ENCODE measurements around the gene DNAH9. TPM values are rescaled to one million over a fixed set of nuclear protein-coding genes. Genes with fewer than 3 reads are reported as not detected.

Gene DNAH9
- total and polyA plus RNA-seq, 4 donors = under 0.01 to 0.09 TPM; not detected in 2

- H3K27me3 ChIP-seq (ENCODE audit: control insufficient read depth in 4 of 4, insufficient read depth in 4 of 4, low read length in 3 of 4) = peaks cover 0 to 4% (median 1%) of the 10 kb centered on the region in 4 donors
- TF ChIP-seq EGR1 (IDR thresholded peaks at IDR 0.05; ENCODE audit: low read depth in 2 of 2) (no peak), RXRA (IDR thresholded peaks at IDR 0.05) (no peak), RAD21 (IDR thresholded peaks at IDR 0.05) (no peak), FOXA1 (IDR thresholded peaks at IDR 0.05) (no peak), ZBTB33 (IDR thresholded peaks at IDR 0.05) (no peak), CTCF (IDR thresholded peaks at IDR 0.05; ENCODE audit: low read depth, low read length, missing input control) (no peak), HNF4G (IDR thresholded peaks at IDR 0.05) (no peak), GABPA (IDR thresholded peaks at IDR 0.05 in 1 of 2, conservative IDR thresholded peaks at IDR 0.05 in 1 of 2) (no peak), TAF1 (conservative IDR thresholded peaks at IDR 0.05) (no peak), REST (IDR thresholded peaks at IDR 0.05) (no peak), JUND (IDR thresholded peaks at IDR 0.05) (no peak), YY1 (IDR thresholded peaks at IDR 0.05) (no peak)
- H3K9ac ChIP-seq (ENCODE audit: low read depth in 1 of 2, low read length in 2 of 2) = no peak overlapping the region
- H3K4me1 ChIP-seq (ENCODE audit: control insufficient read depth in 4 of 4, insufficient read depth in 4 of 4, low read length in 3 of 4) = no peaks in the 10 kb centered on the region
- no peak overlapping the region for H3K4me3 ChIP-seq (ENCODE audit: low read depth in 1 of 3, low read length in 3 of 3)
- WGBS = 95% methylated on average over 1 of the region's 1 CpG
- DNase-seq (ENCODE audit: low spot score) = no peak
- H3K9me3 ChIP-seq (ENCODE audit: control insufficient read depth in 4 of 4, low read length in 3 of 4) = no peaks in the 10 kb centered on the region
- H3K27ac ChIP-seq (ENCODE audit: low read depth in 1 of 2, low read length in 2 of 2) = no peak overlapping the region
- no peaks in the 10 kb centered on the region for H3K36me3 ChIP-seq (ENCODE audit: control insufficient read depth in 4 of 4, insufficient read depth in 3 of 4, low read depth in 1 of 4, low read length in 3 of 4)
Measured at GRCh38 chr17:11795906-11796305, 197.6 kb downstream of the DNAH9 start.

GRCh38 chr17:11797803-11798202, 199.5 kb downstream of the DNAH9 start:
- no peak for DNase-seq (ENCODE audit: low spot score)
- no peaks in the 10 kb centered on the region for H3K9me3 ChIP-seq (ENCODE audit: control insufficient read depth in 4 of 4, low read length in 3 of 4)
- no peaks in the 10 kb centered on the region for H3K36me3 ChIP-seq (ENCODE audit: control insufficient read depth in 4 of 4, insufficient read depth in 3 of 4, low read depth in 1 of 4, low read length in 3 of 4)
- WGBS = 79% methylated on average over 8 of the region's 8 CpGs
- TF ChIP-seq HNF4G (IDR thresholded peaks at IDR 0.05) (no peak), RAD21 (IDR thresholded peaks at IDR 0.05) (no peak), TAF1 (conservative IDR thresholded peaks at IDR 0.05) (no peak), SP1 (IDR thresholded peaks at IDR 0.05) (no peak), FOXA1 (IDR thresholded peaks at IDR 0.05) (no peak), REST (IDR thresholded peaks at IDR 0.05) (no peak), EGR1 (IDR thresholded peaks at IDR 0.05; ENCODE audit: low read depth in 2 of 2) (no peak), CTCF (IDR thresholded peaks at IDR 0.05; ENCODE audit: low read depth, low read length, missing input control) (no peak), JUND (IDR thresholded peaks at IDR 0.05) (no peak), FOXA2 (IDR thresholded peaks at IDR 0.05) (no peak), YY1 (IDR thresholded peaks at IDR 0.05) (no peak), HNF4A (conservative IDR thresholded peaks at IDR 0.05) (no peak), MAX (IDR thresholded peaks at IDR 0.05) (no peak)
- no peak overlapping the region for H3K27ac ChIP-seq (ENCODE audit: low read depth in 1 of 2, low read length in 2 of 2)
- H3K4me1 ChIP-seq (ENCODE audit: control insufficient read depth in 4 of 4, insufficient read depth in 4 of 4, low read length in 3 of 4) = no peaks in the 10 kb centered on the region
- no peak overlapping the region for H3K9ac ChIP-seq (ENCODE audit: low read depth in 1 of 2, low read length in 2 of 2)
- peaks cover 0 to 4% (median 1%) of the 10 kb centered on the region in 4 donors for H3K27me3 ChIP-seq (ENCODE audit: control insufficient read depth in 4 of 4, insufficient read depth in 4 of 4, low read length in 3 of 4)
- no peak overlapping the region for H3K4me3 ChIP-seq (ENCODE audit: low read depth in 1 of 3, low read length in 3 of 3)

Data from liver (tissue), 9 donors.